Natural killer cell (primary cell): Measurements from ENCODE around the gene POU4F1. TPM values are rescaled to one million over a fixed set of nuclear protein-coding genes. Genes with fewer than 3 reads are reported as not detected.

ENCODE experiments used
- ATAC-seq, 3 donors: fragments of 150-1000 bp in 2 of 3; fragments of 200-7000 bp in 1 of 3; cut with Tn5 transposase; 1 replicate in 1 of 3; 2 replicates in 2 of 3; pipeline ENCODE4 v1.10.0; 2021; ENCODE audit warnings: mild to moderate bottlenecking in 2 of 3, moderate library complexity in 2 of 3
- DNase-seq, 2 donors: peaks; one replicate each; pipeline versions ENCODE4 v3.0.0 to v3.0.0-alpha.2; 2013 to 2021; ENCODE audit warnings: mixed read lengths in 1 of 2
- H3K27ac ChIP-seq: one replicate; pipeline ENCODE4 v1.5.1; 2013; ENCODE audit warnings: mild to moderate bottlenecking, low read length
- H3K27me3 ChIP-seq: one replicate; pipeline ENCODE4 v1.6.1; 2013; ENCODE audit warnings: low read length; ENCODE audit not compliant: control insufficient read depth, insufficient read depth
- H3K36me3 ChIP-seq: one replicate; pipeline ENCODE4 v1.6.1; 2013; ENCODE audit warnings: low read length; ENCODE audit not compliant: control insufficient read depth, insufficient read depth
- H3K4me1 ChIP-seq: one replicate; pipeline ENCODE4 v1.6.1; 2013; ENCODE audit warnings: low read length; ENCODE audit not compliant: control insufficient read depth, insufficient read depth
- H3K4me3 ChIP-seq: one replicate; pipeline ENCODE4 v1.5.1; 2013; ENCODE audit warnings: low read length
- H3K9me3 ChIP-seq: one replicate; pipeline ENCODE4 v1.6.1; 2013; ENCODE audit warnings: low read length; ENCODE audit not compliant: control insufficient read depth, insufficient read depth
- H3K27ac Mint-ChIP-seq, 2 donors: one replicate each; pipeline ENCODE4 v1.8.0; 2022; ENCODE audit warnings: mild to moderate bottlenecking in 2 of 2, mixed read lengths in 2 of 2, moderate library complexity in 1 of 2
- H3K27me3 Mint-ChIP-seq, 2 donors: one replicate each; pipeline ENCODE4 v1.8.0; 2022; ENCODE audit warnings: low read depth in 2 of 2, mixed read lengths in 2 of 2
- H3K36me3 Mint-ChIP-seq: one replicate; pipeline ENCODE4 v1.8.0; 2022; ENCODE audit warnings: mixed read lengths
- H3K4me1 Mint-ChIP-seq, 2 donors: one replicate each; pipeline ENCODE4 v1.8.0; 2022; ENCODE audit warnings: mixed read lengths in 2 of 2
- H3K4me3 Mint-ChIP-seq: one replicate; pipeline ENCODE4 v1.8.0; 2022; ENCODE audit warnings: mild to moderate bottlenecking, moderate library complexity, mixed read lengths
- H3K9me3 Mint-ChIP-seq, 2 donors: one replicate each; pipeline ENCODE4 v1.8.0; 2022; ENCODE audit warnings: mixed read lengths in 2 of 2
- WGBS: methylation state at CpG from one replicate; pipeline ENCODE4 v1.1.7; 2013; ENCODE audit warnings: missing lambda C conversion rate; ENCODE audit not compliant: insufficient coverage; 5-methylcytosine and 5-hydroxymethylcytosine counted together
- intact Hi-C: fragments of 100-400 bp; cut with micrococcal nuclease; formaldehyde crosslinking; loops from one replicate; pipeline ENCODE4 v1.14.2; 2022
- total RNA-seq, 4 donors: library from RNA; stranded (reverse); fragments of 120-200 nt in 1 of 4; gene quantifications; one replicate each; pipeline versions ENCODE4 v1.2.3 to v1.2.4, GENCODE V29; 2013 to 2022
- TF ChIP-seq, protein P1 (sequence below): fragments of 200-600 bp; IDR thresholded peaks from one replicate; pipeline ENCODE4 v1.8.0; 2022; ENCODE audit warnings: antibody characterized with exemption

Gene POU4F1
- total RNA-seq, 3 donors from 2014 or later (not counting 1 experiment from before 2014, with no cell fraction given) = 0.10 TPM; not detected in 2

DNA sequence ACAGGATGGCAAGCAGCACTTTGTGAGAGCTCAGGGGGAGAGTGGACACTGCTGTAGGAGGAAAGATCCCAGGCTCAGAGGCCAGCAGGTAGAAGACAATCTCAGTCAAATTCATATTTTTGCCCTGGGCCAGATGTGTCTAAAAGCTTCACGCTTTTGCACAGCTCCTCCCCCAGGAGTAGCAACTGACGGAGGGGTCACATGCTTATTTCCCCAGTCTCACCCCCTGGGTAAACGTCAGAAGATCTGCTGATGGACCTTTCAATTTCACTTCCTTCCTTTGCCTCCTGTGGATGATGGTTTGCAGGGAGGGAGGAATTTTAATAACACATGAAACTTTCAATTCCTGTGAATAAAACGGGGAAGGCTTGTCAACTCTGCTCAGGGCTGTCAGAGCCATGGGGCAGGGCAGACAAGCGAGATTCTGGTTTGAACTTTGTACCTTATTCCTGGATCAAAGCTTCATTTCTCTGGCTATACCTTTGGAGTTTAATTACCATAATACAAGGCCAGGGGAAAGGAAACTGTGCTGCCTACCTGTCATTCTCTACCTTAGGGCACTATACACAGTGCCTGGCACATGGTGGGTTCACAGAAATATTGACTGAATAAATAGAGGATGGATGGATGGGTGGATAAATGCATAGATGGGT, 41.0 kb downstream of the POU4F1 start:
- Mint-ChIP-seq H3K4me3 (no peak overlapping the region), H3K27me3 (peaks cover 0 to 2% of the 10 kb centered on the region in 2 donors), H3K36me3 (no peaks in the 10 kb centered on the region), H3K27ac (no peak overlapping the region), H3K4me1 (no peaks in the 10 kb centered on the region), H3K9me3 (peaks cover 0 to 3% of the 10 kb centered on the region in 2 donors)
- H3K4me1 ChIP-seq = no peaks in the 10 kb centered on the region
- no peaks in the 10 kb centered on the region for H3K36me3 ChIP-seq
- DNase-seq (no peak), ATAC-seq (no peak)
- no peak overlapping the region for H3K4me3 ChIP-seq
- intact Hi-C loops = no loop called here
- TF ChIP-seq, protein P1, sequence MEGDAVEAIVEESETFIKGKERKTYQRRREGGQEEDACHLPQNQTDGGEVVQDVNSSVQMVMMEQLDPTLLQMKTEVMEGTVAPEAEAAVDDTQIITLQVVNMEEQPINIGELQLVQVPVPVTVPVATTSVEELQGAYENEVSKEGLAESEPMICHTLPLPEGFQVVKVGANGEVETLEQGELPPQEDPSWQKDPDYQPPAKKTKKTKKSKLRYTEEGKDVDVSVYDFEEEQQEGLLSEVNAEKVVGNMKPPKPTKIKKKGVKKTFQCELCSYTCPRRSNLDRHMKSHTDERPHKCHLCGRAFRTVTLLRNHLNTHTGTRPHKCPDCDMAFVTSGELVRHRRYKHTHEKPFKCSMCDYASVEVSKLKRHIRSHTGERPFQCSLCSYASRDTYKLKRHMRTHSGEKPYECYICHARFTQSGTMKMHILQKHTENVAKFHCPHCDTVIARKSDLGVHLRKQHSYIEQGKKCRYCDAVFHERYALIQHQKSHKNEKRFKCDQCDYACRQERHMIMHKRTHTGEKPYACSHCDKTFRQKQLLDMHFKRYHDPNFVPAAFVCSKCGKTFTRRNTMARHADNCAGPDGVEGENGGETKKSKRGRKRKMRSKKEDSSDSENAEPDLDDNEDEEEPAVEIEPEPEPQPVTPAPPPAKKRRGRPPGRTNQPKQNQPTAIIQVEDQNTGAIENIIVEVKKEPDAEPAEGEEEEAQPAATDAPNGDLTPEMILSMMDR = no peak
- H3K27me3 ChIP-seq = no peaks in the 10 kb centered on the region
- H3K9me3 ChIP-seq = no peaks in the 10 kb centered on the region
- 69% methylated on average over 5 of the region's 5 CpGs for WGBS
- H3K27ac ChIP-seq = no peak overlapping the region

Other genes starting within 250 kb of the POU4F1 start
- 1 to 10 TPM; 4.9 to 7.8 (median 5.1) TPM for gene OBI1, start 55.6 kb upstream of the POU4F1 start, total RNA-seq